Retina (tissue), 1 donor: ENCODE data around the gene DFFB.

ENCODE experiments used
- DNase-seq: peaks from one replicate; pipeline ENCODE4 v3.0.0-alpha.2; 2016

Gene DFFB

DNA sequence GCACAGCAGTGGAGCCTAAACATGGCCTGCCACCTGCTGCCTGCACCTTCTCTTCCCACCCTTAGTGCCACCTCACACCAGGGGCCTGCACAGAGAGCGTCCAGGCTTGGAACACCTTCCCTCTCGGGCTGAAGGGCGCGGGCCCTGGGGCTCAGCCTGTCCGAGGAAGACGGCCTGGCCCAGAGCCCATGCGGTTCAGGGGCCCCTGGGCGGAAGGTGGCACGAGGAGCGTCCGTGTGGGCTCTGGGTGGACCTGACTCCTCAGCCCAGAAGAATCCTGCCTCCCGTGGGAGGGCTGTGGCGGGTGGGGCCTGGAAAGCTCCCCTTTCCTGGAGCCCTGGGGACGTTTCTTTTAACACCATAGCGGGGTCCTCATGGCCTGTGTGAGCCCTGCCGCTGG, 19.4 kb downstream of the DFFB start:
- no peak for DNase-seq

DNA sequence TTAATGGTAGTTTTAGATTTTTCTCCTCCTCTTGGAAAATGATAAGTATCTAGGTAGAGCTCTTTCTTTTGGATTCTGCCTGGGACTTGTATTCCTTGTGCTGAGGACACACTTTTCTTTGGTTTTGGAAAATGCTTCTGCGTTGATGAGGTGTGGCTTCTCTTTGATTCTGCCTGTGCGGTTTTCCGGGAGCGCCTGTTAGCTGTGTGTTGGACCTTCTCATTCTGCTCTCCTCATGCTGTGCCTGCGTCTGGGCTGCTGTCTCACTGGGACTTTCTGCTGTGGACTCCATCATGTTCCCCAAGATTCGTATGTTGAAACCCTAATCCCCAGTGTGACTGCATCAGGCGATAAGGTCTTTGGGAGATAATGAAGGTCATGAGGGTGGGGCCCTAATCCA, 21.8 kb downstream of the DFFB start:
- no peak for DNase-seq

DNA sequence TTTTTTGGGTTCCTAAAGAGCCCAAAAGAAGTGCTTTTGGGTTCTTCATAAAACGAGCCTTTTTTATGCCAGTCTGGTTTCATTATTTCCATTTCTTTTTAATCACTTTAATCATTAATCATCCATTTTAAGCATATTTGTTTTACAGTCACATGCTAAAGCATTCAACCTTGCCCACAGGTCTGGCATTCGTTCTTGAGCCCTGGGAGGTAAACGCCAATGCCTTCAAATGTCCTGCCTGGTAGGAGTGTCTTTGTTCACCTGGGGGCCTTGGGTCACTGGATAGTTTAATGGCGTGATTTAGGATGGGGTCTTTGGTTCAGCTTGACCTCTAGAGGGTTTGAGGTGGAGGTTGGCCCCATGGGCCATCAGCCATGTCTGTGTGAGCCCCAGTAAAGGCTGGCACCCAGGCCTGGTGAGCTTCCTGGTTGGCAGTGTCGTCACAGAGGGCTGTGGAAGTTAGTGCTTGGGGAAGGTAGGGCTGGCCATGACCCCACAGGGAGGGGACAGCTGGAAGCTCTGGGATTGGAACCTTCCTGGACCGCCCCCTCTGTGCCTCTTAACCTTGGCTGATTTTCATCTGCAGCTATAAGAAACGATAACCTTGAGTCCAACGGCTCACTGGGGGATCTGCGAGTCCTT, 22.6 kb downstream of the DFFB start:
- DNase-seq: no peak

DNA sequence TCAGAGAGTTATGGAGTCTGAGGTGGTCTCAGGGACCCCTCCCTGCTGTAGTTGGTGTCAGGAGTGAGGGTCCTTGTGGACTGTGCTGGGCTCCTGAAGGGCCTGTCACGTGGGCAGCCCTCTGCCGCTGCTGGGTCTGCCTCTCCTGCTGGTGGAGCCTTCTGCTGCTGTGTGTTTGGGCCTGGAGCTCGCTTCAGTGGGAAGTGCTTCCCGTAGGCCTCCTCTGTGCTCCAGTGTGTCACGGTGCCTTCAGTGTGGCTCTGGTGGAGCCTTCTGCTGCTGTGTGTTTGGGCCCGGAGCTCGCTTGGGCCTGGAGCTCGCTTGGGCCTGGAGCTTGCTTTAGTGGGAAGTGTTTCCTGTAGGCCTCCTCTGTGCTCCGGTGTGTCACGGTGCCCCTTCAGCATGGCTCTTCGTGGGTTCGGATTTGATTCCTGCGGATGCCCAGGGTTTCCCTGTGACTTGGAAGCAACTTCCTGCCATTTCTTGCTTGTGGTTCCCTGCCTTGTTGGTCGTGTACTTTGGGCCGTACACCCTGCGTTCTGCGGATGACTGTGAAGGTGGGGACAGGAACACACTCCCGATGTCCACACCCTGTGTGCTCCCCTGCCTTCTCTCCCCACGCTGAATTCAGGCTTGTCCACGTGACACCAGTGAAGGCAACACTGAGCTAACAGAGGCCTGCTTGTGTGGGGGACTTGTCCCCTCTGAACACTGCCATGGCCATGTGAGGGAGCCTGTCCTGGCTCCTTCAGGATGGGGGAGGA, 23.3 kb downstream of the DFFB start:
- DNase-seq: no peak

DNA sequence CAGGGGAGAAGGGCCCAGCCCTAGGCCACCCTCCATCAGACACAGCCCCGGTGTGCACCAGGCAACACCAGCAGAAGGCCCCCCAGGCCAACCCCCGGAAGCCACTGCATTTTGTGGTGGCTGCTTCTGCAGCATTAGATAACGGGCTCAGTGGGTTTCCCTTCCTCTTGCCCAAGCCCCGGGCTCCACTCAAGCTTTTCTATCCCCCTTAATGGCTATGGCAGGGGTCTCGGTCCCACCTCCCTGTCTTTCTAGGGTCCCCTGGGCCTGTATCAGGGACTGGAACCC, 23.9 kb downstream of the DFFB start:
- no peak for DNase-seq

DNA sequence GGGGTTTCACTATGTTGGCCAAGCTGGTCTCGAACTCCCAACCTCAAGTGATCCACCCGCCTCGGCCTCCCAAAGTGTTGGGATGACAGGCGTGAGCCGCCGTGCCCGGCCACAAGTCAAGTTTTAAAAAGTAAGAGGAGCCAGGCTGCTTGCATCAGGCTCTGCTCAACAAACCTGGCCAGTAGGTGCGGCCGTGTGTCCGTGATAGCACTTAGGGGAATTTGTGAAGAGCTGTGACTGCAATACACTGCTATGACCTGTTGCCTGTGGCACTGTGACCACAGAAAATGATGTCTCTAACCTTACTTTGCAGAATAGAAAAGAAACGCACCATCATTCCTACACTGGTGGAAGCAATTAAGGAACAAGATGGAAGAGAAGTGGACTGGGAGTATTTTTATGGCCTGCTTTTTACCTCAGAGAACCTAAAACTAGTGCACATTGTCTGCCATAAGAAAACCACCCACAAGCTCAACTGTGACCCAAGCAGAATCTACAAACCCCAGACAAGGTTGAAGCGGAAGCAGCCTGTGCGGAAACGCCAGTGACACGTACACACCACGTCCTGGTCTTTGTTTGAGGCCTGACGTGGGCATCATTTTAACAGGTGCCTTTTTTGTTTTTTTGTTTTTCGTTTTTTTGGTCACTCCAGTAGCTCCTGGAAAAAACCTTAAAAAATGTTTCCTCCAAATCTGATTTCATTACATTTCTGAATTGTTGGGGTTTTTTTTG, 26.1 kb downstream of the DFFB start:
- no peak for DNase-seq

DNA sequence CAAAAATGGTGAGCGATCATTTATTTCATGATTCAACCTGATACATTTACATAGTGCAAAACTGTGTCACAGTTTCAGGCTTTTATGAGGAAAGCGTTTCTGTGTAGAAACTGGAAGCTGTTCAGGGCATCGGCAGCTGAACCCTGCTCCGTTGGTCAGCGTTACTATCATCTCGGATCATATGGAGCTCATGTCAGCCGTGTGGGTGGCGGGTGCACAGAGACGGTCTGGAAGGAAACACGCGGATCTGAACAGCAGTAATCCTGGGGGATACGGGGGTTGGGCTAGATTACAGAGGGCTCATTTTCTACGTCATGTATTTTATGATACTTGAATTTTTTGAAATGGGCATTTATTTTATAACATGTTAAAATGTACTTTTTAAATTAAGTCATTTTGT, 27.7 kb downstream of the DFFB start:
- no peak for DNase-seq

DNA sequence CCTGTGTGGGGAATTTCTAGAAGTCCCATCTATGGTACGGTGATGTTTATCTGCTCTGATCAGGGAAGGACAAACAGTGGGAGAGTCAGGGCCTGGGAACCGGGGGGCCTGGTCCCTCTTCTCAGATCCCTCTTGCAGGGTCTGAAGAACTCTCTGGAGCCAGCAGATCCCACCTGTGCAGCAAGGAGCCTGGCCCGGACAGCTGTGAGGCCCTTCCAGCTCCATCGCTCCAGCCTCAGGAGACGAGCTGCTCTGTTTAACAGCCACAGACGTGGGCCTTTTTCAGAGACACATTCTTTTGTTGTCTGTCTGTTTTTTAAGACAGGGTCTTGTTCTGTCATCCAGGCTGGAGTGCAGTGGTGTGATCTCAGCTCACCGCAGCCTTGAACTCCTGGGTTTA, 28.3 kb downstream of the DFFB start:
- DNase-seq: no peak

DNA sequence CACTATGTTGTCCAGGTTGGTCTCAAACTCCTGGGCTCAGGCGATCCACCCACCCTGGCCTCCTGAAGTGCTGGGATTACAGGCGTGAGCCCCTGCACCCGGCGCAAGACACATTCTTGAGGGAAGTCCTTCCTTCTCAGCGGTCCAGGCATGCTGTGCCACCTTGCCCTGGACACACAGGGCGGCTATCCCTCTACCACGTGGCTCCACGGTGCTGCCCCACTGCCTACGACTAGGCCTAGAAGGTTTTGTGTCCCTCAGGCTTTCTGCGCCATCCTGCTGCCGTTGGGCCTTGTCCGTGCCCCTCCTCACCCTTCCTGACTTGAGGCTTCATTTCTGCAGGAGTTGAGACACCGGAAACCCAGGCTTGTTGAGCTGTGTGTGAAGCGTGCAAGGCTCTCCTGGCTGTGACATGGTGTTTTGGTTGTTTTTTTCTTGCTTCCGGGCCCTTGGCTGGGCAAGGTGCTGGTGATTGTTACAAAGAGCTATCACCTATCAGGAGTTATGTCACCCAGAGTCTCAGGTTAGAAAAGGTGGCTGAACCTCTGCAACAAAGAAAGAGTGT, 28.9 kb downstream of the DFFB start:
- no peak for DNase-seq

DNA sequence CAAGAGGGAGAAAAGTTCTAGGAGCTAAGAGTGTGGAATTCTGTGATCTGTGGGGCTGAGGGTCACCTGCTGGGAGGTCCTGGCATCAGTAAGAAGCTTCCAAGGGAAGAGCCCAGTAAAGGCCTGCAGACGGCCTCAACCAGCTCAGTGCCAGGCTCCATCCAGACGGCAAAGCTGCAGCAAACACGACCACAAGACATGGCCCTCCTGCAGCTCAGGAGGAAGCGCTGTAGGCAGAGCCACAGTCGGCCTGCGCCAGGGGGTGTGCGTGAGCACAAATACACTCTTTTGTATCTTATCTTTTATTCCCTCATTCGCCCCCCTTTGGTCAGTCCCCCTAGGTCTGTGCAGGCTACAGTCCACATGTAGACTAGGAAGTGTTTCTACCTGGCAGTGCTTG, 29.4 kb downstream of the DFFB start:
- no peak for DNase-seq

DNA sequence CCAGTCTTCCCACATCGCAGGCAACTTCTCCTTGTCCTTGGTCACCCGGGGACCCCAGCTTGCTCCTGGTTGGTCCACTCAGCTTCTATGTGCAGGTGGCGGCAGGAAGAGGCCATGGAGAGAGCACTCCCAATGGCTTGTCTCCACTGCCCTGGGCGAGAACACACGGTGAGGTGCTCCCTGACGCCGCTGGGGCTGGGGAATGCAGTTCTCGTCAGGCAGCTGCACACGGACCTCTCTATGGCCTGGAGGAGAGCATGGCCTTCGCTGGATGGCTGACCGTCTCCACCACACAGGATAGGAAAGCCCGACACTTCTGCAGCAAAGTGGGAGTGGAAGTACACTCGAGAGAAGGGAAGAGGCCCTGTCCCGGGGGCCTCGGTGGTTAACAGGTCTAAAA, 31.0 kb downstream of the DFFB start:
- no peak for DNase-seq

DNA sequence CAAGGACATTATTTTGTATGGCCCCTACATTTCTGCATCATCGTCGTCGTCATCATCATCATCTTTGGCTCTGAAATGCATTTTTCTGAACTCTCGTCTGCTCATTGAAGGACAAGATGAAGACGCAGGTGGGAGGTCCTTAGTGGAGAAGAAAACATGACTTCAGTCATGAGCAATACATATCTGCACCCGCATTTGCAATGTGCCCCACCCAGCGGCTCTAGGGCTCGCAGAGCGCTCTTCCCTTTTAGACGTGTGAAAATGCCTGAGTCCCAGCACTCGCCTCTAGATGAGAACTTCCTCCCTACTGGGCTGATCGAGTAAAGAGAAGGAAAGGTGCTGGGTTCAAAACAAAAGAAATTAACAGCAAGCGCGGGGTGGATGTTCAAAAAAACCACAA, 32.7 kb downstream of the DFFB start:
- DNase-seq: no peak

DNA sequence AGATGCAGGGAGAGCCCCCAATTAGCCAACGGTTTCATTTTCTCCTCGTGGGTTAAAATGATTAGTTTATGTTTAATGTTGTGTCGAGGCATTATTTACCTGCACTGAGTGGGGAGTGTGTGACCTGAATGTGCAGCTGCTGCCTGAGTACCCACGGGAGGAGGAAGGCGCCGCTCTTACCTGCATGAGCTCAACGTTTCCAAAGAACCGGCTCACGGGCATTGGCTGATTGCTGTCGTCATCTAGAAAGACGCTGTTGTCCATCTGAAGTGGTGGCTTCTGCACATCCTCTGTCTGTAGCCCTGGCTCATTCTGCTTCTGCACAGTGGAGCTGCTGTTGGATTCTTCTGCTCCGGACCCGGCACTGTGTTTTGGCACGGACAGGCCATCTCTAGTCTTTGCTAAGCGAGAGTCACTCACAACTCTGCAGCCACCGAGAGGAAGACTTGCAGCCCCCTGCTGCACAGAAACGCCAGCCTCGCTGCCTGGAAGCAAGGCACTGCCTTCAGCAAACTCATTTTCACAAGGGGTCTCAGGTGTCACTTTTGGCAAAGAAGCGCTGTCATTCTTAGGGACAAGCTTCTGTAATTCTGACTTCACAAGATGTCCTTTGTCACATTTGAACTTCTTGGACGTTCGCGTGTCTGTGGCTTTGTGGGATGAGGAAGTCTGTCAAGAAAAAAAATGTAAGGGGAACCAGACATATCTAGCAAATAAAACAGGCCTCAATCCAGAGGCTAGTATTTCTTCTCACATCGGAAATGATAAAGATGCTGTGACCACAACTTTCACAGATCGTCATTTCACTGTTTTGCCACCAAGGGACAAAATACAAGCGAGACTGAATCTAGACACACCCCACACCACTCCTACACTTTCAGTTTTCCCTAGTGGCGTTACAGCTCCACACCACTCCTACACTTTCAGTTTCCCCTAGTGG, 33.4 kb downstream of the DFFB start:
- no peak for DNase-seq

DNA sequence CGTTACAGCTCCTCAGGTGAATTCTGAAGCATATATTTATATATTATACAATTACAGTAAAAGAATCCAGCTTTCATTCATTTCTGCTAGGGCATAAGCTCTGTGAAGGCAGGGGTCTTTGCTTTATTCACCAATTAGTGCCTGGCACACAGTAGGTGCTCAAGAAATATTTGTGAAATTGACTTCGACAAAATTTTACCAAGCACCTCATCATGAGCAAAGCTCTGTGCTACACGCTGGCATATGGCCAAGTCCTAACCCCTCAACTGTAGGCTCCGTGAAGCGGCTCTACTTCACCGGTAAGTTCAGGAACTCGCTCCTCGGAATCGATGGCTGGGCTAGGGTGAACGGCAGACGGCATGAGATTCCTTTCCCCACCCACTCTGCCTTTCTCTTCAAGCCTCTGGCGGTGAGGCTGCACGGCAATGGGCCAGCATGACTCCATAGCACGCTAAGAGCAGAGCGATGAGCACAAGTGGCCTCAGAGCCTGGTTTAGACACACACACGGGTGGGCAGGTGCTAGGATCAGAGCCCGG, 34.1 kb downstream of the DFFB start:
- no peak for DNase-seq

DNA sequence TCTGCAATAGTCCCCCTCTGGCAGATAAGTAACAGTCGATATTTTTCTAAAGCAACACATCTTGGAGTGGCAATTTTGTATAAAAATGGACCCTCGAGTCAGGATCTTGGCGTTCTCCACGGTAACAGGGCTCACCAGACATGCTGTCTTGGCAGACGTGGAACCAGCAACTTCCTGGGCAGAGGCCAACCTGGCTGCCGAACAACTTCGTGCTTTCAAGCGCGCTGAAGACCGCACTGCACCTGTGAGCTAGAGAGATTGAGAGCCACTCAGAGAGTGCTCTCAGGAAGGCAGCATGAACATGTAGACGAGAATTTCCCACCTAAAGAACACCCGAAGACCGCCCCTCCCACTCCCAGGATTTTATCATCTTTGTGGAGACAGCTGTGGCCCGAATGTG, 35.5 kb downstream of the DFFB start:
- no peak for DNase-seq

DNA sequence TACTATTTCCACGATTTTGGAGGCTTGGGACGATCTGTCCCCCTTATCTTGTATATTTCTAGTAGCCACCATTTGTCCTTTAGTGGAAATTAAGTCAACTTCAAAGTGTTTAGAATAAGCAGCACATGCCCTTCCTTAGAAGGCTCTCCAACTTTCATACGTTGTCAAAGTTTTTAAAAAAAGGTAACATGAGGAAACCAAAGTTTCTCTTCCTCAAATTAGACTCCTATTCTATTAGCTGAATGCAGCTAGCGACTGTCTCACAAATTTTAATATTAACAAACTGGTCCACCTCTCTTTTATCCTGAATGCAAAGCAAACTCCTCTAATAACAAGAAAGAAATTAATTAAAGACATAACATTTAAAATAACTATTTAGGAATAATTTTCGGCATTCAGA, 35.9 kb downstream of the DFFB start:
- DNase-seq: no peak

DNA sequence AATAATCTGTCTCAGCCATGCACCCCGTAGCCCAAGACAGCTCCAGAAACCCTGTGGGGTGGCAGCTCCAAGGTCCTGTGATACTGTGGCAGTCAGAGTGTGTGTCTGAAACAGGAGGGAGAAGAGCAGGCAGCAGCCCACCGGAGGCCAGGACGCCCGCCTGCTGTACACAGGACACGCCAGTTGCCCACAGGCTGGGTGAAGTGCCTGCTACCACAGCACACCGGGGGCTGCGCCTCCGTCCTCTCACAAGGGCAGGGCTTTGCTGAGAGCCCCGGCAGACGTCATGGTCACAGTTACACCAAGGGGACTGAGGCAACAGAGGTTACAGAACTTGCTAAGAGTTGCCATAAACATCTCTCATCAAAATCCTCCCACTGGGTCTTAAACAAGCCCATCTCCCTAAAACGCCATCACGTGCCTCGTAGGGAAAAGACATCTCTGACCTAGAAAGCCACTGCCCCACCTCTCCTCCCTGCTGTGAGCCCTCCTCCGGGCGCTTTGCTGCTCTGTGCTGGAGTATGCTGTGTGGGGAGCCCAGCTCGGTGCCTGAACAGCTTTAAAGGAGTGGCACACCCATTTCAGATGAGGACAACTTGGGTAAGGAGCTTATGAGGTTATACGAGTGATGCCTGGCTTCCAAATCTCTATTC, 37.5 kb downstream of the DFFB start:
- DNase-seq: no peak

DNA sequence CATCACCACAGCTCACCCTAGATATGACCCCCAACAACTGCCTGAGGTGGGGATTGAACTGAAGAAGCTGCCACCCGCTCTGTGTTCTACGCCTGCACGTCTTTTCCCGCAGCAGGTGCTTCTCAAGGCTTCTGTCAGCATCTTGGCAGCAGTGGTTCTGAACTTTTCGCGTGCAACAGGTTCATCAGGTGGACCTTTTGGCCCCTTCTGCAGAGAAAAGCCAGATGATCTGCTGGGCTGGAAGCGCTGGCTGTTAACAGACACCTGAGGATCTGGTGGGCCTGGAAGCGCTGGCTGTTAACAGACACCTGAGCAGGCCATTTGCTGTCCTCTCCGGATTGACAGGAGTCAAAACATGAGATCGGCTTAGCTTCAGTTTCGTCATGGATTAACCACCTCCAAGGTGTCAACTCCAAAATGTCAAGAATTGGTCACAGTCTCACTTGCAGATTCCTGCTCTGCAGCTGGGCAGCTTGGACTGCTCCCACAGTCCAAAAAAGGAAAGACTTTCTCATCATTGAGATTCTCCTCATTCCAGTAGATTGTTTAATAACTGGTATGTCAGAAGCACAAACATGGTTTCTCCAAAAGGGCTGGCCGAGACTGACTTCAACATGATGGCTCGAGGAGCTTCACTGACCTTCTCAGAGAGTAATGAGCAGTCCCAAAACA, 38.1 kb downstream of the DFFB start:
- no peak for DNase-seq

DNA sequence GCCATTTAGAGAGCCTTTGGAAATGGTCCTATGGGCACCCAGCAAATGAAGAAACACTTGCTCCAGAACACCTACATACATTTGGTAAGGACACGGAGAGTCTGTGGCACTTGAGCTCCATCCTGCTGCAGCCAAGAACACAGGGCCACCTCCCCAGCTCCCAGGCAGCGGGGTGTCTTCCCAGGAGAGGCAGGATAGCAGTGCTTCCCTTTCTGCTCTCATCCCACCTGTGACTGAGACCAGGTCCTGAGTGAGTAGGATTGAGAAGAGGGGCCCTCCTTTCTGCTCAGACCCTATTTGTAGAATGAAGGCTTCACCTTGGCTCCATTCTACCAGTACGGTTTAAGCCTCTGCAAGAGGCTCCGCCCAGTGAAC, 38.7 kb downstream of the DFFB start:
- no peak for DNase-seq

DNA sequence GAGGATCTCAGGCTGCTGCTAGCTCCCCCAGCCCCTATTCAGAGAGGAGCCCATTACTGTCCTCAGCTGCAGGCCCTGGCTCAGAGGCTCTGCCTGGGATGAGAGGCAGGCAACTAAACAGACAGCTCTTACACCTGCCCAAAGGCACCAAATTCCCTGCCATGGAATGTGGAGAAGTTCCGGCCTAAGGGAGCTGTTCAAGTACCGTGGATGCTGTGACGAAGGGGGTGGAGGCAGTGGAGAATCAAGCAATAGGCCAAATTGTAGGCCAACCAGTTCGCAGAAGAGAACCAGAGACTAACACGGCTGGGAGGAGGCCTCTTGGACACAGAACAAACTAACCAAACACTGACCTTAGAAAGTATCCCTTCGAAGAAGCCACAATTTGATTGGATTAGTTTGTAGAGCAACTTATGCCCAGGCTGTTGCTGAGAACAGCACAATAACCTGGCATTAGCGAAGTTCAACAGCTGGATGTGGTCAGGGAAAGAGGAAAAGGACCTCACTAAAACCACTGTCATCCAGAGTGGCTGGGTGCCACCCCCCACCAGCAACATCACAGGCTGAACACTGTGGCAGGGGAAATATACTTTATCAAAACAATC, 39.2 kb downstream of the DFFB start:
- no peak for DNase-seq

DNA sequence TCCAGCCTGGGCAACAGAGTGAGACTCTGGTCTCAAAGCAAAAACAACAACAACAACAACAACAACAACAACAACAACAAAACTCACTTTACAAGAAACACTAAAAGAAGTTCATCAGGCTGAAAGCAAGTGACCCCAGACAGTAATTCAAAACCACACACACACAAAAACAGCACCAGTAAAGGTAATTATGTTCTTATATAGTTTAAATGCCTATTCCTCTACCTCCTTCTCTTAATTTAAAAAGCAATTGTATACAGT, 41.1 kb downstream of the DFFB start:
- no peak for DNase-seq
